ENCODE data around the gene SMIM7.

DNA sequence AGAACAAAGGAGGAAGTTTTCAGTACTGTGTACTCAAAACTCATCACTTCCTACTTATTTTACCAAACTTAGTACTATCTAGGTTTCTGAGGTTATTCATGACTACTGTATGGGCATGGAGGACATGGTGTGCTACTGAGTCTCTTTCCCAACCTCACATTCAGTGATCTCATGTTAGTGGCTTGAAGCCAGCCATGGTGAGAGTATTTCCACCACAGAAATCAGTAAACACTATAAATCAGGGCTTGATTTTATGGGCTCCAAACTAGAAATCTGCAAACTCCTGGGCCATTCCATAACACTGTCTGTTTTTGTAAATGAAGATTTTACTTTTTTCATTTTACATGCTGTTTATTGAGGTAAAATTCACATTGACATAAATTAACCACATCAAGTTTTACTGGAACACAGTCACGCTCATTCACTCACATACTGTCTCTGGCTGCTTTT lies 51.6 kb downstream of the SMIM7 start:
- TF ChIP-seq, protein P1, sequence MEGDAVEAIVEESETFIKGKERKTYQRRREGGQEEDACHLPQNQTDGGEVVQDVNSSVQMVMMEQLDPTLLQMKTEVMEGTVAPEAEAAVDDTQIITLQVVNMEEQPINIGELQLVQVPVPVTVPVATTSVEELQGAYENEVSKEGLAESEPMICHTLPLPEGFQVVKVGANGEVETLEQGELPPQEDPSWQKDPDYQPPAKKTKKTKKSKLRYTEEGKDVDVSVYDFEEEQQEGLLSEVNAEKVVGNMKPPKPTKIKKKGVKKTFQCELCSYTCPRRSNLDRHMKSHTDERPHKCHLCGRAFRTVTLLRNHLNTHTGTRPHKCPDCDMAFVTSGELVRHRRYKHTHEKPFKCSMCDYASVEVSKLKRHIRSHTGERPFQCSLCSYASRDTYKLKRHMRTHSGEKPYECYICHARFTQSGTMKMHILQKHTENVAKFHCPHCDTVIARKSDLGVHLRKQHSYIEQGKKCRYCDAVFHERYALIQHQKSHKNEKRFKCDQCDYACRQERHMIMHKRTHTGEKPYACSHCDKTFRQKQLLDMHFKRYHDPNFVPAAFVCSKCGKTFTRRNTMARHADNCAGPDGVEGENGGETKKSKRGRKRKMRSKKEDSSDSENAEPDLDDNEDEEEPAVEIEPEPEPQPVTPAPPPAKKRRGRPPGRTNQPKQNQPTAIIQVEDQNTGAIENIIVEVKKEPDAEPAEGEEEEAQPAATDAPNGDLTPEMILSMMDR (IDR thresholded peaks at IDR 0.05) = no peak
- no peak for TF ChIP-seq POLR2A (IDR thresholded peaks at IDR 0.05)

Measured in body of pancreas (tissue), 4 donors.